HepG2 (cell line): ENCODE data around the gene RNF208. TPM values are rescaled to one million over a fixed set of nuclear protein-coding genes. Genes with fewer than 3 reads are reported as not detected.
A peak's percentile ranks its signal among the peaks of the same experiment; 100 is the strongest.

Experiments used
- ARID5B ChIP-seq: IDR thresholded peaks from 2 replicates; pipeline ENCODE4 v1.4.0; 2020; ENCODE audit warnings: mild to moderate bottlenecking, missing genetic modification reagents
- ATRX ChIP-seq: sonication (generic); formaldehyde crosslinking; IDR thresholded peaks from 2 replicates; pipeline ENCODE4 v1.4.0; 2020; ENCODE audit warnings: missing genetic modification reagents, borderline replicate concordance
- ERF ChIP-seq: IDR thresholded peaks from 2 replicates; pipeline ENCODE4 v1.6.1; 2018; ENCODE audit warnings: missing biosample characterization, missing genetic modification reagents
- HOXA9 ChIP-seq: sonication (generic); formaldehyde crosslinking; IDR thresholded peaks from 2 replicates; pipeline ENCODE4 v1.8.1; 2022; ENCODE audit warnings: missing genetic modification reagents, mild to moderate bottlenecking, moderate library complexity, borderline replicate concordance
- ISX ChIP-seq: sonication (generic); formaldehyde crosslinking; conservative IDR thresholded peaks from 2 replicates; pipeline ENCODE4 v1.5.0; 2020; ENCODE audit warnings: missing genetic modification reagents
- MLLT10 ChIP-seq: sonication (generic); formaldehyde crosslinking; IDR thresholded peaks from 2 replicates; pipeline ENCODE4 v1.4.0; 2020; ENCODE audit warnings: missing genetic modification reagents
- PHF21A ChIP-seq: sonication (generic); formaldehyde crosslinking; IDR thresholded peaks from 2 replicates; pipeline ENCODE4 v1.5.0; 2020; ENCODE audit warnings: mild to moderate bottlenecking, missing genetic modification reagents
- SMARCE1 ChIP-seq: fragments of 450-650 bp; IDR thresholded peaks from 2 replicates; pipeline ENCODE4 v1.6.1; 2017; ENCODE audit warnings: borderline replicate concordance
- YEATS4 ChIP-seq: sonication (generic); formaldehyde crosslinking; IDR thresholded peaks from 2 replicates; pipeline ENCODE4 v1.4.0; 2020; ENCODE audit warnings: missing genetic modification reagents, borderline replicate concordance
- YY1 ChIP-seq: IDR thresholded peaks from 2 replicates; pipeline ENCODE4 v1.6.1; 2011; ENCODE audit warnings: low read length, low read depth, moderate library complexity, mild to moderate bottlenecking; ENCODE audit not compliant: insufficient read depth, insufficient replicate concordance
- ZHX2 ChIP-seq, 2 experiments: sonication (generic) in 1 of 2; formaldehyde crosslinking in 1 of 2; IDR thresholded peaks; 2 replicates each; pipeline versions ENCODE4 v1.6.1 to v1.9.0; 2014 to 2022; ENCODE audit warnings: antibody characterized with exemption in 1 of 2, borderline replicate concordance in 1 of 2, inconsistent platforms in 1 of 2, low read depth in 1 of 2, missing genetic modification reagents in 1 of 2
- ZNF264 ChIP-seq: sonication (generic); formaldehyde crosslinking; IDR thresholded peaks from 2 replicates; pipeline ENCODE4 v1.4.0; 2020; ENCODE audit warnings: missing genetic modification reagents
- ZNF431 ChIP-seq: sonication (generic); formaldehyde crosslinking; IDR thresholded peaks from 2 replicates; pipeline ENCODE4 v1.9.0; 2022; ENCODE audit warnings: missing genetic modification reagents, low read depth, mild to moderate bottlenecking, borderline replicate concordance
- ZNF891 ChIP-seq: sonication (generic); formaldehyde crosslinking; IDR thresholded peaks from 2 replicates; pipeline ENCODE4 v1.5.0; 2020; ENCODE audit warnings: mild to moderate bottlenecking, missing genetic modification reagents
- ZSCAN20 ChIP-seq: sonication (generic); formaldehyde crosslinking; IDR thresholded peaks from 2 replicates; pipeline ENCODE4 v1.4.0; 2020; ENCODE audit warnings: missing genetic modification reagents, mild to moderate bottlenecking, borderline replicate concordance
- ZXDC ChIP-seq: sonication (generic); formaldehyde crosslinking; IDR thresholded peaks from 2 replicates; pipeline ENCODE4 v1.5.0; 2020; ENCODE audit warnings: mild to moderate bottlenecking, missing genetic modification reagents
- polyA plus RNA-seq, 8 experiments: library from polyadenylated mRNA; depleted of rRNA in 3 of 8; stranded (reverse) in 7 of 8; unstranded in 1 of 8; fragments of >200 nt; fragmentation: Illumina TruSeq in 4 of 8; extraction: Trizol in 4 of 8; gene quantifications; 2 replicates each; pipeline versions ENCODE4 v1.2.1 to v1.2.3, GENCODE V29; 2011 to 2016; ENCODE audit warnings: low read depth in 4 of 8, missing spikeins in 1 of 8, mixed read lengths in 1 of 8; ENCODE audit not compliant: insufficient read depth in 1 of 8
- total RNA-seq, 5 experiments: library from RNA; depleted of rRNA; stranded (reverse); fragments of >200 nt; fragmentation: Illumina TruSeq; extraction: Trizol; gene quantifications; 2 replicates each; pipeline ENCODE4 v1.2.3, GENCODE V29; 2016; ENCODE audit warnings: low read depth in 1 of 5

RNF208 gene
- total and polyA plus RNA-seq, 2 of the 13 experiments (the other 11 are each of a cell fraction or from before 2014, with no cell fraction given), result 1.6 to 2.1 TPM

- TF ChIP-seq ZHX2 (IDR thresholded peaks at IDR 0.05; ENCODE audit: low read depth) (no peak), ZHX2 (CRISPR knock-in tag; IDR thresholded peaks at IDR 0.05; ENCODE audit: borderline replicate concordance) (no peak), SMARCE1 (no peak), ZXDC (CRISPR knock-in tag) (no peak), ZNF891 (CRISPR knock-in tag) (peak; percentile 34; the same call in 1 of the 2 replicates), PHF21A (CRISPR knock-in tag) (0 out of 2 replicates have a peak, but pooled peaks have one; percentile 5), ZNF264 (CRISPR knock-in tag) (no peak), MLLT10 (no peak), ERF (CRISPR knock-in tag) (no peak; the same call in 1 of the 2 replicates), ZSCAN20 (CRISPR knock-in tag) (no peak), ATRX (CRISPR knock-in tag) (no peak), ARID5B (CRISPR knock-in tag) (peak; percentile 15; the same call in 1 of the 2 replicates), HOXA9 (CRISPR knock-in tag) (no peak), YEATS4 (CRISPR knock-in tag) (peak; percentile 27), ISX (CRISPR knock-in tag) (no peak), ZNF431 (CRISPR knock-in tag) (no peak), YY1 (peak; percentile 65)
Measured at GRCh38 chr9:137255448-137256114, 33.5 kb upstream of the RNF208 start (continued).
